Aorta (tissue), 5 donors: ENCODE measurements around the gene SPATA4. TPM values are rescaled to one million over a fixed set of nuclear protein-coding genes. Genes with fewer than 3 reads are reported as not detected.
"Not testable (repeated sequence)": the region's sequence is repeated elsewhere in the genome, so short reads cannot be mapped to it uniquely, and the experiment has no call there.

Experiments
- ATAC-seq: fragments of 200-7000 bp; cut with Tn5 transposase; one replicate; pipeline ENCODE4 v1.9.1; 2022; ENCODE audit warnings: moderate library complexity; ENCODE audit not compliant: low FRiP score
- DNase-seq, 2 donors: peaks; one replicate each; pipeline ENCODE4 v3.0.0-alpha.2; 2020
- H3K27ac ChIP-seq, 2 donors: one replicate each; pipeline ENCODE4 v1.5.1; 2013; ENCODE audit warnings: low read length in 2 of 2, mild to moderate bottlenecking in 2 of 2, moderate library complexity in 2 of 2, control low read depth in 1 of 2, inconsistent platforms in 1 of 2, low read depth in 1 of 2
- H3K27me3 ChIP-seq, 2 donors: one replicate each; pipeline ENCODE4 v1.6.1; 2013; ENCODE audit warnings: control low read depth in 1 of 2, low read length in 1 of 2, mild to moderate bottlenecking in 1 of 2, moderate library complexity in 1 of 2; ENCODE audit not compliant: insufficient read depth in 2 of 2, control insufficient read depth in 1 of 2
- H3K36me3 ChIP-seq, 2 donors: one replicate each; pipeline ENCODE4 v1.6.1; 2013; ENCODE audit warnings: control low read depth in 1 of 2, low read length in 1 of 2, mild to moderate bottlenecking in 1 of 2; ENCODE audit not compliant: insufficient read depth in 2 of 2, control insufficient read depth in 1 of 2
- H3K4me1 ChIP-seq, 2 donors: one replicate each; pipeline ENCODE4 v1.6.1; 2013; ENCODE audit warnings: low read length in 2 of 2, control low read depth in 1 of 2, mild to moderate bottlenecking in 1 of 2, moderate library complexity in 1 of 2; ENCODE audit not compliant: insufficient read depth in 2 of 2, control insufficient read depth in 1 of 2
- H3K4me3 ChIP-seq, 2 donors: one replicate each; pipeline ENCODE4 v1.5.1; 2013; ENCODE audit warnings: low read length in 2 of 2, control low read depth in 1 of 2, mild to moderate bottlenecking in 1 of 2
- H3K9me3 ChIP-seq: one replicate; pipeline ENCODE4 v1.6.1; 2013; ENCODE audit warnings: mild to moderate bottlenecking, low read length; ENCODE audit not compliant: control insufficient read depth
- WGBS, 2 donors: extraction: QIAGEN DNeasy Blood & Tissue Kit; methylation state at CpG; one replicate each; pipeline ENCODE4 v1.1.7; 2013; 5-methylcytosine and 5-hydroxymethylcytosine counted together
- intact Hi-C, 2 donors: fragments of 100-400 bp; cut with DNase I; formaldehyde crosslinking; loops; one replicate each; pipeline versions ENCODE4 v1.14.2 to v1.15.0; 2022
- polyA plus RNA-seq, 2 donors: library from polyadenylated mRNA; stranded (reverse); fragments of 200-250 nt; gene quantifications; one replicate each; pipeline ENCODE4 v1.2.3, GENCODE V29; 2013
- total RNA-seq, 2 donors: library from RNA; stranded (reverse); fragmentation: NEBNext Ultra II Directional; extraction: Animal tissue kit (Norgen Biotek cat#: 25700); gene quantifications; one replicate each; pipeline ENCODE4 v1.2.1, GENCODE V29; 2021
- donor health status: healthy with polysubstance abuse.
- donor health status: Bipolar disorder and iron deficiency.
- donor health status: DM: no; HTN: no; CAD: no.
- donor health status: DM: no; HTN: no; CAD: no.
- donor health status: DM: yes; HTN: yes; CAD: no.

Gene SPATA4
- total and polyA plus RNA-seq, 4 donors = not detected

GRCh38 chr4:176226736-176227135 lies 31.4 kb upstream of the SPATA4 start:
- ATAC-seq (no peak), DNase-seq (no peak)
- 54 to 66% methylated on average over 5 of the region's 5 CpGs for WGBS, 2 donors
- H3K4me3 ChIP-seq = no peak overlapping the region
- intact Hi-C loops = no loop called here
- H3K27ac ChIP-seq = no peak overlapping the region
- H3K27me3 ChIP-seq = no peaks in the 10 kb centered on the region
- H3K4me1 ChIP-seq = peaks cover 0 to 2% of the 10 kb centered on the region in 2 donors
- no peaks in the 10 kb centered on the region for H3K9me3 ChIP-seq
- H3K36me3 ChIP-seq = no peaks in the 10 kb centered on the region

- Histone ChIP-seq H3K4me1 (no peaks in the 10 kb centered on the region), H3K27me3 (no peaks in the 10 kb centered on the region), H3K36me3 (no peaks in the 10 kb centered on the region), H3K9me3 (no peaks in the 10 kb centered on the region), H3K4me3 (no peak overlapping the region), H3K27ac (no peak overlapping the region)
- ATAC-seq (no peak), DNase-seq (no peak)
- intact Hi-C loops = no loop called here
- 80 to 87% methylated on average over 2 of the region's 2 CpGs for WGBS, 2 donors
Observed at GRCh38 chr4:176223561-176223960, 28.2 kb upstream of the SPATA4 start.

- Histone ChIP-seq H3K27ac (no peak overlapping the region), H3K27me3 (no peaks in the 10 kb centered on the region), H3K4me3 (no peak overlapping the region), H3K36me3 (no peaks in the 10 kb centered on the region), H3K4me1 (no peaks in the 10 kb centered on the region), H3K9me3 (no peaks in the 10 kb centered on the region)
- DNase-seq (no peak), ATAC-seq (no peak)
- intact Hi-C loops = no loop called here
- 46 to 57% methylated on average over 5 of the region's 5 CpGs for WGBS, 2 donors
Observed at GRCh38 chr4:176222149-176222548, 26.8 kb upstream of the SPATA4 start.

- intact Hi-C loops = no loop called here
- Histone ChIP-seq H3K27ac (no peak overlapping the region), H3K4me1 (no peaks in the 10 kb centered on the region), H3K4me3 (no peak overlapping the region), H3K27me3 (no peaks in the 10 kb centered on the region), H3K9me3 (no peaks in the 10 kb centered on the region), H3K36me3 (no peaks in the 10 kb centered on the region)
- 72 to 74% methylated on average over 2 of the region's 2 CpGs for WGBS, 2 donors
- ATAC-seq (no peak), DNase-seq (no peak)
Observed at GRCh38 chr4:176217510-176217909, 22.1 kb upstream of the SPATA4 start.

GRCh38 chr4:176212351-176212750 lies 17.0 kb upstream of the SPATA4 start:
- H3K27me3 ChIP-seq, H3K36me3 ChIP-seq, H3K9me3 ChIP-seq, DNase-seq, H3K27ac ChIP-seq, intact Hi-C loops, ATAC-seq, H3K4me3 ChIP-seq, H3K4me1 ChIP-seq: not testable (repeated sequence)
- 85 to 89% methylated on average over 3 of the region's 3 CpGs for WGBS, 2 donors

GRCh38 chr4:176210579-176211296 lies 15.4 kb upstream of the SPATA4 start:
- 84 to 85% methylated on average over 7 of the region's 7 CpGs for WGBS, 2 donors
- DNase-seq = no peak
- Histone ChIP-seq H3K4me1 (no peaks in the 10 kb centered on the region), H3K4me3 (no peak overlapping the region), H3K36me3 (no peaks in the 10 kb centered on the region), H3K27ac (no peak overlapping the region), H3K9me3 (no peaks in the 10 kb centered on the region), H3K27me3 (no peaks in the 10 kb centered on the region)
- ATAC-seq = no peak
- intact Hi-C loops = no loop called here

- Histone ChIP-seq H3K4me1 (no peaks in the 10 kb centered on the region), H3K4me3 (no peak overlapping the region), H3K27ac (no peak overlapping the region), H3K36me3 (no peaks in the 10 kb centered on the region), H3K9me3 (no peaks in the 10 kb centered on the region), H3K27me3 (no peaks in the 10 kb centered on the region)
- 91 to 94% methylated on average over 3 of the region's 3 CpGs for WGBS, 2 donors
- DNase-seq (no peak), ATAC-seq (no peak)
- intact Hi-C loops = no loop called here
Observed at GRCh38 chr4:176210101-176210500, 14.7 kb upstream of the SPATA4 start.

GRCh38 chr4:176209535-176209934 lies 14.2 kb upstream of the SPATA4 start:
- H3K27me3 ChIP-seq = no peaks in the 10 kb centered on the region
- no peak for DNase-seq
- intact Hi-C loops = no loop called here
- H3K4me3 ChIP-seq = no peak overlapping the region
- no peaks in the 10 kb centered on the region for H3K36me3 ChIP-seq
- ATAC-seq = no peak
- H3K9me3 ChIP-seq = no peaks in the 10 kb centered on the region
- no peaks in the 10 kb centered on the region for H3K4me1 ChIP-seq
- 88 to 92% methylated on average over 4 of the region's 4 CpGs for WGBS, 2 donors
- no peak overlapping the region for H3K27ac ChIP-seq

- Histone ChIP-seq H3K4me3 (no peak overlapping the region), H3K4me1 (no peaks in the 10 kb centered on the region), H3K27me3 (no peaks in the 10 kb centered on the region), H3K27ac (no peak overlapping the region), H3K9me3 (no peaks in the 10 kb centered on the region), H3K36me3 (no peaks in the 10 kb centered on the region)
- intact Hi-C loops = no loop called here
- 82 to 94% methylated on average over 5 of the region's 5 CpGs for WGBS, 2 donors
- no peak for DNase-seq
- no peak for ATAC-seq
Observed at GRCh38 chr4:176207839-176208238, 12.5 kb upstream of the SPATA4 start.
